Measurements from ENCODE around the gene TMCC3.

DNA sequence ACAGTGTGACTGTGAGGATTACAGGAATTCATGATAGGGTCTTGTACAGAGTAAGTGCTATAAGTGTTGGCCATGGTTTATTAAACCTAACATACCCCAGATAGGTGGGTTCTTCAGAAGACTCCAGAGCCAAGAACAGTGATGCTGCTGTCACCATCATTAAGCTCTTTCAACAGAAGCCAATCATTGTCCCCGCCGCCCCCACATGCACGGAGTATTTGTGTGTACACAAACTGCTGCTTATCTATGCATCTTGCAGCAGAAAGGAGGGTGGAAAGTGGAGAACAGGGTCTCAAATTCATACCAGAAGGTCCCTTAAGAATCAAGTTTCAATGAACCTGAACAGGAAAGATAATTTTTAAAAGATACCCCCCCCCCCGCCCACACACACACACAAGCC lies 51.2 kb downstream of the TMCC3 start:
- TF ChIP-seq JUN (CRISPR knock-in tag; IDR thresholded peaks at IDR 0.05) = no peak
- no peak for TF ChIP-seq NR3C1 (CRISPR knock-in tag; conservative IDR thresholded peaks at IDR 0.05; ENCODE audit: low read depth)
- no peak for TF ChIP-seq EMX1 (CRISPR knock-in tag; IDR thresholded peaks at IDR 0.05)
- TF ChIP-seq, protein P1, sequence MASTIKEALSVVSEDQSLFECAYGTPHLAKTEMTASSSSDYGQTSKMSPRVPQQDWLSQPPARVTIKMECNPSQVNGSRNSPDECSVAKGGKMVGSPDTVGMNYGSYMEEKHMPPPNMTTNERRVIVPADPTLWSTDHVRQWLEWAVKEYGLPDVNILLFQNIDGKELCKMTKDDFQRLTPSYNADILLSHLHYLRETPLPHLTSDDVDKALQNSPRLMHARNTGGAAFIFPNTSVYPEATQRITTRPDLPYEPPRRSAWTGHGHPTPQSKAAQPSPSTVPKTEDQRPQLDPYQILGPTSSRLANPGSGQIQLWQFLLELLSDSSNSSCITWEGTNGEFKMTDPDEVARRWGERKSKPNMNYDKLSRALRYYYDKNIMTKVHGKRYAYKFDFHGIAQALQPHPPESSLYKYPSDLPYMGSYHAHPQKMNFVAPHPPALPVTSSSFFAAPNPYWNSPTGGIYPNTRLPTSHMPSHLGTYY (CRISPR knock-in tag; IDR thresholded peaks at IDR 0.05) = no peak
- TF ChIP-seq CREB1 (CRISPR knock-in tag; IDR thresholded peaks at IDR 0.05) = no peak
- TF ChIP-seq TP53 (CRISPR knock-in tag; IDR thresholded peaks at IDR 0.05) = no peak
- TF ChIP-seq, protein P2, sequence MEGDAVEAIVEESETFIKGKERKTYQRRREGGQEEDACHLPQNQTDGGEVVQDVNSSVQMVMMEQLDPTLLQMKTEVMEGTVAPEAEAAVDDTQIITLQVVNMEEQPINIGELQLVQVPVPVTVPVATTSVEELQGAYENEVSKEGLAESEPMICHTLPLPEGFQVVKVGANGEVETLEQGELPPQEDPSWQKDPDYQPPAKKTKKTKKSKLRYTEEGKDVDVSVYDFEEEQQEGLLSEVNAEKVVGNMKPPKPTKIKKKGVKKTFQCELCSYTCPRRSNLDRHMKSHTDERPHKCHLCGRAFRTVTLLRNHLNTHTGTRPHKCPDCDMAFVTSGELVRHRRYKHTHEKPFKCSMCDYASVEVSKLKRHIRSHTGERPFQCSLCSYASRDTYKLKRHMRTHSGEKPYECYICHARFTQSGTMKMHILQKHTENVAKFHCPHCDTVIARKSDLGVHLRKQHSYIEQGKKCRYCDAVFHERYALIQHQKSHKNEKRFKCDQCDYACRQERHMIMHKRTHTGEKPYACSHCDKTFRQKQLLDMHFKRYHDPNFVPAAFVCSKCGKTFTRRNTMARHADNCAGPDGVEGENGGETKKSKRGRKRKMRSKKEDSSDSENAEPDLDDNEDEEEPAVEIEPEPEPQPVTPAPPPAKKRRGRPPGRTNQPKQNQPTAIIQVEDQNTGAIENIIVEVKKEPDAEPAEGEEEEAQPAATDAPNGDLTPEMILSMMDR (IDR thresholded peaks at IDR 0.05) = no peak
- TF ChIP-seq, protein P3, sequence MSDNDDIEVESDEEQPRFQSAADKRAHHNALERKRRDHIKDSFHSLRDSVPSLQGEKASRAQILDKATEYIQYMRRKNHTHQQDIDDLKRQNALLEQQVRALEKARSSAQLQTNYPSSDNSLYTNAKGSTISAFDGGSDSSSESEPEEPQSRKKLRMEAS (CRISPR knock-in tag; IDR thresholded peaks at IDR 0.05) = no peak
- TF ChIP-seq, protein P4, sequence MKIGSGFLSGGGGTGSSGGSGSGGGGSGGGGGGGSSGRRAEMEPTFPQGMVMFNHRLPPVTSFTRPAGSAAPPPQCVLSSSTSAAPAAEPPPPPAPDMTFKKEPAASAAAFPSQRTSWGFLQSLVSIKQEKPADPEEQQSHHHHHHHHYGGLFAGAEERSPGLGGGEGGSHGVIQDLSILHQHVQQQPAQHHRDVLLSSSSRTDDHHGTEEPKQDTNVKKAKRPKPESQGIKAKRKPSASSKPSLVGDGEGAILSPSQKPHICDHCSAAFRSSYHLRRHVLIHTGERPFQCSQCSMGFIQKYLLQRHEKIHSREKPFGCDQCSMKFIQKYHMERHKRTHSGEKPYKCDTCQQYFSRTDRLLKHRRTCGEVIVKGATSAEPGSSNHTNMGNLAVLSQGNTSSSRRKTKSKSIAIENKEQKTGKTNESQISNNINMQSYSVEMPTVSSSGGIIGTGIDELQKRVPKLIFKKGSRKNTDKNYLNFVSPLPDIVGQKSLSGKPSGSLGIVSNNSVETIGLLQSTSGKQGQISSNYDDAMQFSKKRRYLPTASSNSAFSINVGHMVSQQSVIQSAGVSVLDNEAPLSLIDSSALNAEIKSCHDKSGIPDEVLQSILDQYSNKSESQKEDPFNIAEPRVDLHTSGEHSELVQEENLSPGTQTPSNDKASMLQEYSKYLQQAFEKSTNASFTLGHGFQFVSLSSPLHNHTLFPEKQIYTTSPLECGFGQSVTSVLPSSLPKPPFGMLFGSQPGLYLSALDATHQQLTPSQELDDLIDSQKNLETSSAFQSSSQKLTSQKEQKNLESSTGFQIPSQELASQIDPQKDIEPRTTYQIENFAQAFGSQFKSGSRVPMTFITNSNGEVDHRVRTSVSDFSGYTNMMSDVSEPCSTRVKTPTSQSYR (CRISPR knock-in tag; IDR thresholded peaks at IDR 0.05) = no peak
- no peak for TF ChIP-seq KAT7 (CRISPR knock-in tag; IDR thresholded peaks at IDR 0.05; ENCODE audit: borderline replicate concordance)
- no peak for TF ChIP-seq ESRRA (CRISPR knock-in tag; IDR thresholded peaks at IDR 0.05; ENCODE audit: borderline replicate concordance)
- TF ChIP-seq, protein P5, sequence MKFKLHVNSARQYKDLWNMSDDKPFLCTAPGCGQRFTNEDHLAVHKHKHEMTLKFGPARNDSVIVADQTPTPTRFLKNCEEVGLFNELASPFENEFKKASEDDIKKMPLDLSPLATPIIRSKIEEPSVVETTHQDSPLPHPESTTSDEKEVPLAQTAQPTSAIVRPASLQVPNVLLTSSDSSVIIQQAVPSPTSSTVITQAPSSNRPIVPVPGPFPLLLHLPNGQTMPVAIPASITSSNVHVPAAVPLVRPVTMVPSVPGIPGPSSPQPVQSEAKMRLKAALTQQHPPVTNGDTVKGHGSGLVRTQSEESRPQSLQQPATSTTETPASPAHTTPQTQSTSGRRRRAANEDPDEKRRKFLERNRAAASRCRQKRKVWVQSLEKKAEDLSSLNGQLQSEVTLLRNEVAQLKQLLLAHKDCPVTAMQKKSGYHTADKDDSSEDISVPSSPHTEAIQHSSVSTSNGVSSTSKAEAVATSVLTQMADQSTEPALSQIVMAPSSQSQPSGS (CRISPR knock-in tag; IDR thresholded peaks at IDR 0.05; ENCODE audit: borderline replicate concordance, low read depth) = no peak
- TF ChIP-seq ZNF263 (CRISPR knock-in tag; IDR thresholded peaks at IDR 0.05; ENCODE audit: low read depth) = no peak
- no peak for TF ChIP-seq FOXJ3 (CRISPR knock-in tag; IDR thresholded peaks at IDR 0.05; ENCODE audit: borderline replicate concordance)
